ENCODE measurements around the gene TLE6.

- TF ChIP-seq CTCF (IDR thresholded peaks at IDR 0.05) (no peak), POLR2A (IDR thresholded peaks at IDR 0.05) (no peak)
Measured at GRCh38 chr19:3003046-3003445, 25.7 kb downstream of the TLE6 start.

Data from lower leg skin (tissue), 3 donors.